Esophagus (tissue), 2 donors: ENCODE measurements around the gene ZNF684. TPM values are rescaled to one million over a fixed set of nuclear protein-coding genes. Genes with fewer than 3 reads are reported as not detected.
"Not testable (repeated sequence)": the region's sequence is repeated elsewhere in the genome, so short reads cannot be mapped to it uniquely, and the experiment has no call there.

Experiments
- H3K27ac ChIP-seq, 2 donors: one replicate each; pipeline ENCODE4 v1.5.1; 2013; ENCODE audit warnings: low read depth in 2 of 2, mild to moderate bottlenecking in 2 of 2, inconsistent platforms in 1 of 2, low read length in 1 of 2, moderate library complexity in 1 of 2
- H3K27me3 ChIP-seq, 2 donors: one replicate each; pipeline ENCODE4 v1.6.1; 2013; ENCODE audit warnings: low read length in 2 of 2, control low read depth in 1 of 2, mild to moderate bottlenecking in 1 of 2; ENCODE audit not compliant: insufficient read depth in 2 of 2, control insufficient read depth in 1 of 2
- H3K36me3 ChIP-seq, 2 donors: one replicate each; pipeline ENCODE4 v1.6.1; 2013; ENCODE audit warnings: low read length in 1 of 2; ENCODE audit not compliant: control insufficient read depth in 2 of 2, insufficient read depth in 2 of 2
- H3K4me1 ChIP-seq, 2 donors: one replicate each; pipeline ENCODE4 v1.6.1; 2013; ENCODE audit warnings: low read length in 1 of 2; ENCODE audit not compliant: control insufficient read depth in 2 of 2, insufficient read depth in 2 of 2
- H3K4me3 ChIP-seq, 2 donors: one replicate each; pipeline ENCODE4 v1.5.1; 2013; ENCODE audit warnings: low read length in 2 of 2, mild to moderate bottlenecking in 2 of 2, low read depth in 1 of 2, moderate library complexity in 1 of 2
- H3K9me3 ChIP-seq, 2 donors: one replicate each; pipeline ENCODE4 v1.6.1; 2013; ENCODE audit warnings: mild to moderate bottlenecking in 2 of 2, low read depth in 1 of 2, low read length in 1 of 2, moderate library complexity in 1 of 2; ENCODE audit not compliant: control insufficient read depth in 2 of 2, insufficient read depth in 1 of 2
- WGBS, 2 donors: extraction: QIAGEN DNeasy Blood & Tissue Kit; methylation state at CpG; one replicate each; pipeline ENCODE4 v1.1.7; 2013; 5-methylcytosine and 5-hydroxymethylcytosine counted together
- polyA plus RNA-seq, 2 donors: library from polyadenylated mRNA; stranded (reverse); fragments of 200-250 nt; gene quantifications; one replicate each; pipeline ENCODE4 v1.2.3, GENCODE V29; 2013
- donor health status: healthy with polysubstance abuse.
- donor health status: Bipolar disorder and iron deficiency.

Gene ZNF684
- polyA plus RNA-seq, 2 donors: 1.3 to 1.7 TPM

DNA sequence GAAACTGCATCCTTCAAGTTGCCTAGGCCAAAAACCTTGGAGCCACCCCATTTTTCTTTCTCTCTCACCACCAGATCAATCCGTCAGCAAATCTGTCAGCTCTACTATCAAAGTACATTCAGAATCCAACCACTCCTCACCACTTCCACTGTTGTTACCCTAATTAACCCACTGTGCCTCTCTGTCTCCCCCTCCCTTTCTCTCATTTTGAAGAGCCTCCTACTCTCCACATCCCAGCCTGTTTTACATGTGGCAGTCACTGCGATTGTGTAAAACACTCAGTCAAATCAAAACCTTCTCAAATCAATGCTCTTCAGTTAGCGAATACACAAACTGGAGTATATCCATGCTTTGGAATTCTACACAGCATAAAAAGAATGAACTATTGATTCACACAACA lies 33.1 kb downstream of the ZNF684 start:
- Histone ChIP-seq H3K4me1 (no peaks in the 10 kb centered on the region), H3K36me3 (no peaks in the 10 kb centered on the region), H3K9me3 (no peaks in the 10 kb centered on the region), H3K4me3 (no peak overlapping the region), H3K27me3 (no peaks in the 10 kb centered on the region), H3K27ac (no peak overlapping the region)
- WGBS, 2 donors: 74 to 79% methylated on average over 3 of the region's 3 CpGs

GRCh38 chr1:40564913-40565312 lies 33.5 kb downstream of the ZNF684 start:
- WGBS, 2 donors: 91 to 92% methylated on average over 3 of the region's 3 CpGs

DNA sequence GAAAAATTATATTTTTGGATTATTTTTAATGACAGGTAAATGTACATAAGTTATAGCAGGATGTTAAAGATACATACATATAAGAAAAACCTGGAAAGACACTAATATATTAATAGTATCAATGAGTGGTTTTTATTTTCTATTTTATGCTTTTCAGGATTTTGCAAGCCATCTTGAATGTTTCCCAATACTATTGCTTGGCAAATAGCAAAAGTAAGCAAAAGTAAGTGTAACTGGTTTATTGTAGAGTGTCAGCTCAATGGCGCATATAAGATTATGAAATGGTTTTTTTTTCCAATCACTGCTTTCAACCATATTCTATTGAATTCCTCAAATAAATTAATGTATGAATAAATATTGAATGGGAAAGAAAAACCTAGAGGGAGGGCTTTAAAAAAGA lies 36.4 kb downstream of the ZNF684 start:
- no peak overlapping the region for H3K4me3 ChIP-seq
- H3K36me3 ChIP-seq: no peaks in the 10 kb centered on the region
- no peak overlapping the region for H3K27ac ChIP-seq
- H3K4me1 ChIP-seq: no peaks in the 10 kb centered on the region
- no peaks in the 10 kb centered on the region for H3K9me3 ChIP-seq
- 91 to 92% methylated on average over 1 of the region's 1 CpG for WGBS, 2 donors
- H3K27me3 ChIP-seq: no peaks in the 10 kb centered on the region

More at GRCh38 chr1:40564913-40565312, 33.5 kb downstream of the ZNF684 start:
- H3K27ac ChIP-seq: no peak overlapping the region
- H3K27me3 ChIP-seq: no peaks in the 10 kb centered on the region
- no peak overlapping the region for H3K4me3 ChIP-seq
- H3K36me3 ChIP-seq: no peaks in the 10 kb centered on the region
- H3K9me3 ChIP-seq: no peaks in the 10 kb centered on the region
- H3K4me1 ChIP-seq: no peaks in the 10 kb centered on the region

GRCh38 chr1:40574805-40575204 lies 43.4 kb downstream of the ZNF684 start:
- not testable (repeated sequence) for H3K36me3 ChIP-seq, H3K27me3 ChIP-seq, H3K9me3 ChIP-seq, H3K4me3 ChIP-seq, H3K4me1 ChIP-seq, H3K27ac ChIP-seq
- WGBS, 2 donors: 65 to 71% methylated on average over 3 of the region's 3 CpGs

DNA sequence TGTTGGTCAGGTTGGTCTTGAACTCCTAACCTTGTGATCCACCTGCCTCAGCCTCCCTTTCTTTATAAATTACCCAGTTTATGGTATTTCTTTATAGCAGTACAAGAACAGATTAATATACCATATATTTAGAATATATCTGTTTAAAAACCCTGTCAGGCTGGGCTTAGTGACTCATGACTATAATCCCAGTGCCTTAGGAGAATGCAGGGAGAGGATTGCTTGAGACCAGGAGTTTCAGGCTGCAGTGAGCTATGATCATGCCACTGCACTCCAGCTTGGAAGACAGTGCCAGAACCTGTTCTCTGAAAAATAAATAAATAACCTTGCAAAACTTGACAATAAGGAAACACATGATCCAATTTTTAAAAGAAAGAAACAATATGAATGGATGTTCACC lies 43.9 kb downstream of the ZNF684 start:
- Histone ChIP-seq H3K4me3 (no peak overlapping the region), H3K27ac (no peak overlapping the region), H3K4me1 (no peaks in the 10 kb centered on the region), H3K36me3 (no peaks in the 10 kb centered on the region), H3K9me3 (no peaks in the 10 kb centered on the region), H3K27me3 (no peaks in the 10 kb centered on the region)

DNA sequence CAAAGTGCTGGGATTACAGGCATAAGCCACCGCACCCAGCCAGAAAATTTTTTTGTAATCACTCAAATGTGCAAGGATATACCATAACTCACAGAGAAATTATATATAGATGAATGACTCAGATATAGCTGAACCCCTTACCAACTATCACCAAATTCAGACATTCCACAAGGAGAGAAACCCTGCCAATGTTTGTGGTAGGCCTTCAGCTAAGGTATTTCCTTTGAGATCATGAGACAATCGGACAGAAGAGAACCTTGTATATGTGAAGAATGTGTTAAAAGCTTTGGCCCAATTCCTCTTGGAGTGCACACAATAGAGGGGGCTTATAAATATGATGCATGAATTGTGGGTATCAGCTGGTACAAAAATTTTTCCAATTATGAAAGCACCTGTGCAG lies 50.7 kb downstream of the ZNF684 start:
- WGBS, 2 donors: 89 to 94% methylated on average over 2 of the region's 2 CpGs
- Histone ChIP-seq H3K27me3 (no peaks in the 10 kb centered on the region), H3K4me3 (no peak overlapping the region), H3K9me3 (no peaks in the 10 kb centered on the region), H3K4me1 (no peaks in the 10 kb centered on the region), H3K36me3 (no peaks in the 10 kb centered on the region), H3K27ac (no peak overlapping the region)

DNA sequence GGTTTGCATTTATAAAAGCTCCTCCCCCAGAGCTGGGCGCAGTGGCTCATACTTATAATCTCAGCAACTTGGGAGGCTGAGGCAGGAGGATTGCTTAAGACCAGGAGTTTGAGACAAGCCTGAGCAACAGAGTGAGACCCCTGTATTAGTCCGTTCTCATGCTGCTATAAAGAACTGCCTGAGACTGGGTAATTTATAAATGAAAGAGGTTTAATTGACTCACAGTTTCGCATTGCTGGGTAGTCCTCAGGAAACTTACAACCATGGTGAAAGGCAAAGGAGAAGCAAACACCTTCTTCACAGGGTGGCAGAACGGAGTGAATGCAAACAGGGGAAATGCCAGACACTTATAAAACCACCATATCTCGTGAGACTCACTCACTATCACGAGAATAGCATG lies 52.5 kb downstream of the ZNF684 start:
- Histone ChIP-seq H3K27ac (no peak overlapping the region), H3K36me3 (no peaks in the 10 kb centered on the region), H3K9me3 (no peaks in the 10 kb centered on the region), H3K4me3 (no peak overlapping the region), H3K27me3 (no peaks in the 10 kb centered on the region), H3K4me1 (no peaks in the 10 kb centered on the region)
- WGBS, 2 donors: 61 to 79% methylated on average over 6 of the region's 6 CpGs

DNA sequence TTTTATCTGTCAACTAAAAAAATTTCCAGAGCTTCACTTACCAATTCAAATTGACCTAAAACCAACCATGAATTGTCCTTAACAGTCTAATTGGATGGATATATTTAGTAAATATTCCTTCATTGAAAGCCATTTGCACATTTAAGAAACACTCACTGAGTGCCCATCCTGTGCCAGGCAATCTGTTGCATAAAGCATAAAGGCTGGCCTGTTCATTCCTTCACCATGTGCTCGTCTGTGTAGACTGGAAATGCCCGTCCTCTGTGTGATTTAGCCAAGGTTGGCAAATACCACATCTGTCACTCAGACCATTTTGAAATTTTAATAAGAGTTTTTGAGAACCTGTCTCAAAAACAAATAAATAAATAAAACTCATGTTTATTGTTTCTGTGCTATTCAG lies 57.1 kb downstream of the ZNF684 start:
- H3K4me3 ChIP-seq: no peak overlapping the region
- H3K4me1 ChIP-seq: no peaks in the 10 kb centered on the region
- H3K27ac ChIP-seq: no peak overlapping the region
- no peaks in the 10 kb centered on the region for H3K9me3 ChIP-seq
- no peaks in the 10 kb centered on the region for H3K27me3 ChIP-seq
- H3K36me3 ChIP-seq: no peaks in the 10 kb centered on the region
- 72 to 74% methylated on average over 2 of the region's 2 CpGs for WGBS, 2 donors

DNA sequence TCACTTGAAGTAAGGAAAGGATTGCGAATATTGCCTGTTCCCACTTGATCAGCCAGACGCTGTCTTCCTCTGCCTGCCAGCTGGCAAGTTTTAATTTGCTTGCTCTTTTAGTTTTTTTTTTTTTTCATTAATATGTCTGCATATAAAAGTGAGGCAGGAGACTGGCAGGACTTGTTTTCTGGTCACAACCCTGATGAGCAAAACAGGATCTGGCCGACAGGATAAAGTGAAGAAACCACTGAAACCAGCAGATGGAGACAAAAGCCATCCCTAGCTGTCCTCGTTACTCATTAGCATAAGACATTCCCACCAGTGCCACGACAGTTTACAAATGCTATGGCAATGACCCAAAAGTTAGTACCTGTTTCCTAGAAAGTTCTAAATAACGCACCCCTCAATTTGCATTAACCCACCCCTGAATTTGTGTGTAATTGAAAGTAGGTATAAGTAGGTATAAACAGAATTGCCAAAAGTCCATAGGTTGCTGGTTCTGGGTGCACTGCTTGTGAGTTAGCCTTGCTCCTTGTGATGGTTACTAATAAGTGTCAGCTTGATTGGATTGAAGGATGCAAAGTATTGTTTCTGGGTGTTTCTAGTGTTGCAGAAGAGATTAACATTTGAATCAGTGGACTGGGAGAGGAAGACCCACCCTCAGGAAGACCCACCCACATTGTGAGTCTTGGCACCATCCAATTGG lies 60.8 kb downstream of the ZNF684 start:
- Histone ChIP-seq H3K27ac (no peak overlapping the region), H3K4me1 (no peaks in the 10 kb centered on the region)
- WGBS, 2 donors: 25 to 34% methylated on average over 6 of the region's 6 CpGs

DNA sequence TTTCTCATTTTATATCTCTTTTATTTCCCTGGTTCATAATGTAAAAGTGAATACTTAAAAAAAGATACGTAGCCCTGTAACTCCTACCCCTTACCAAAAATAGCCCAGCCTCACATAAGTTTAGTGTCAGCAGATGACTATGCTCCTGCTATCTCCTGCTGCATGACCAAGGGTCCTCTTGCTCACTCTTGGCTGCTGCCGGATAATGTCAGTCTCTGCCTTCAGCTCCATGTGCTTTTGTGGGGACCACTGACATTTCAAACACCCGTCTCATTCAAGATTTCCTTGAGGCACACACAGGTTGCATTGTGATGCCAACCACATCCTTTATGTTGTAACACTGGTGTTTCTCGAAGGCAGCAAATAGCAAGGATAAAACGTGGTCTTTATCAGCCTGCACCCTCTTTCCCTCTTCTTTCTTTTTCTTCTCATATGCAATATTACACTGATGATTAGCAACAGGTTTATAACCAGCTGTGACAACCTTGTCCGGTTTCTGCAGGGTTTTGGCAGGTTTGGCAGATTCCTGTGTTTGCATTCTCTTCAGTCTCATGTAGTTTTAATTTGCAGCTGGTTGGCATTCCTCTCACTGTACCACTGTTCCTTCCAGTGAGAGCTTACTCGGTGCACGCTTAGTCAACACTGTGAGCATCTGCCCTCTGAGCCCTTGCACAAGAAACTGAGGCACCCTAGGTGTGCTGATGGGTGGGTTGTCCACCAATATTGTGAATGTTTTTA lies 62.2 kb downstream of the ZNF684 start:
- Histone ChIP-seq H3K9me3 (no peaks in the 10 kb centered on the region), H3K4me3 (no peak overlapping the region), H3K4me1 (no peaks in the 10 kb centered on the region), H3K27me3 (no peaks in the 10 kb centered on the region), H3K36me3 (no peaks in the 10 kb centered on the region), H3K27ac (no peak overlapping the region)
- 39 to 43% methylated on average over 8 of the region's 8 CpGs for WGBS, 2 donors

More for the DNA sequence above, 60.8 kb downstream of the ZNF684 start:
- no peaks in the 10 kb centered on the region for H3K27me3 ChIP-seq
- H3K36me3 ChIP-seq: no peaks in the 10 kb centered on the region
- H3K9me3 ChIP-seq: no peaks in the 10 kb centered on the region
- H3K4me3 ChIP-seq: no peak overlapping the region
